ENCODE measurements around the gene FLT3LG.

FLT3LG gene

DNA sequence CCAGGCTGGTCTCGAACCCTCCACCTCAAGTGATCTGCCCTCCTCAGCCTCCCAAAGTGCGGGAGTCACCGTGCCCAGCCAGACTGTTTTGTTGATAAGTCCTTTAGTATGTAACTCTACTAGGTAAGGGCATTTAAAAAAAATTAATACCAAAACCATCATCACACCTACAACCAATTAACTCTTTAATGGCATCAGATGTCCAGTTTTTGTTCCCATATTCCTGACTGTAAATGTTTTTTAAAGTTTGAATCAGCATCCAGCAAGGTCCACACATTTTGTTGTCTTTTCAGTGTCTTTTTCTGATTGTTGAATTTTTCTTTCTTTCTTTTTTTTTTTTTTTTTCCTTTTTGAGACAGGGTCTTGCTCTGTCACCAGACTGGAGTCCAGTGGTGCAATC is 44.0 kb downstream of the FLT3LG start:
- no peak for DNase-seq (ENCODE audit: low spot score)

- DNase-seq (ENCODE audit: low spot score) = no peak
These were observed 46.8 kb downstream of the FLT3LG start for GRCh38 chr19:49520705-49521319.

GRCh38 chr19:49524812-49525455 is 50.9 kb downstream of the FLT3LG start:
- no peak for DNase-seq (ENCODE audit: low spot score)

- no peak for DNase-seq (ENCODE audit: low spot score)
These were observed 54.3 kb downstream of the FLT3LG start for GRCh38 chr19:49528211-49528771.

DNA sequence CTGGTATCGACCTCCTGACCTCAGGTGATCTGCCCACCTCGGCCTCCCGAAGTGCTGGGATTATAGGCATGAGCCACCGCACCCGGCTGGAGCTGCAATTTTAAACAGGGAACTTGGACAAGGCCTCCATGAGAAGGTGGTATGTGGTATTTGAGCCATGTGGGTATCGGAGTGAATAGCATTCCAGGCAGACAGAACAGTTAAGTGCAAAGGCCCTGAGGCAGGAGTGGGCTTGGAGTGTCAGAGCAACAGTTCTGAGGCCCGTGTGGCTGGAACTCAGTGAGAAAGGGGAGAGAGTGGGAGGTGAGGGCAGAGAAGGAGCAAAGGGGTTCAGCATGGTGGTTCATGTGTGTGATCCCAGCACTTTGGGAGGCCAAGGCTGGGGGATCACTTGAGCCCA is 56.7 kb downstream of the FLT3LG start:
- no peak for DNase-seq (ENCODE audit: low spot score)

DNA sequence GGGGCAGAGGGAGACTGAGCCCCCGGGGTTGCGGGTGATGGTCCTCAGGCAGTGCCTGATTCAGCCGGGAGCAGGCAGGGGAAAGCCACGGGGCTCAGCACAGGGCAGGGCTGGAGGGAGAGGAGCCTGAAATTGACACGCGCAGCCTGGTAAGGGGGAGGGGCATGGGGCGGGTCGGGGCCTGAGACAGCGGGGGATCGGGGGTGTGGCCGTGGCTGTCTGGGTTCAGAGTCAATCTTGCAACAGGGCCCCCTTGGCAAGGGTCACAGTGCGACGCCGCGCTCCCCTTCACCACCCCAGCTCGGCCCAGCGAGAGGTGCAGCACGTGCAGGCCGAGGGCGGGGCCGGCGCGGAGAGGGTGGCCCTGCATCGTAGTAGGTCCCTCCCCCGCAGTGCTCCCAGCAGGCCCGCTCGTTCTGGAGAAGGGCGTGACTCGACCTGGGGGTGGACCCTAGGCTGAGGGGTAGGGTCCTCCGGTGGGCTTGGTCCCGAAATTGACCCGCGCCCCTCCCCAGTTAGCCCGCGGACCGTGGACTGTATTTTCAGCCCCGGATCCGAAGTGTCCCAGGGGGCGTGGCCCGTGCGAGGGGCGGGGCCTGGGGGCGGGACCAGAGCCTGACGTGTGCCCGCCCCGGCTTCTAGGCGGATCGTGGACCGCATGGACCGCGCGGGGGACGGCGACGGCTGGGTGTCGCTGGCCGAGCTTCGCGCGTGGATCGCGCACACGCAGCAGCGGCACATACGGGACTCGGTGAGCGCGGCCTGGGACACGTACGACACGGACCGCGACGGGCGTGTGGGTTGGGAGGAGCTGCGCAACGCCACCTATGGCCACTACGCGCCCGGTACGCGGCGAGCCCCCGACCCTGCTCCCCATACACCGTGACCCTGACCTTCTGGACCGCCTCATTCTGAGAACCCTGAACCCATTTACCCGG is 59.8 kb downstream of the FLT3LG start:
- DNase-seq (ENCODE audit: low spot score) = no peak

- DNase-seq (ENCODE audit: low spot score) = no peak
These were observed 60.8 kb downstream of the FLT3LG start for GRCh38 chr19:49534632-49535385.

Data from LoVo (cell line).